ENCODE data around the gene ACO1.

Gene ACO1

GRCh38 chr9:32403567-32404260, 19.3 kb downstream of the ACO1 start:
- no peak overlapping the region for H3K27ac ChIP-seq
- H3K4me3 ChIP-seq (ENCODE audit: low read depth, low read length) = no peak overlapping the region
- no peak overlapping the region for H3K9ac ChIP-seq
- no peaks in the 10 kb centered on the region for H3K4me1 ChIP-seq
- no peak overlapping the region for H2AFZ ChIP-seq
- H3K9me3 ChIP-seq (ENCODE audit: control insufficient read depth, low read length) = no peaks in the 10 kb centered on the region
- TF ChIP-seq, protein P1, sequence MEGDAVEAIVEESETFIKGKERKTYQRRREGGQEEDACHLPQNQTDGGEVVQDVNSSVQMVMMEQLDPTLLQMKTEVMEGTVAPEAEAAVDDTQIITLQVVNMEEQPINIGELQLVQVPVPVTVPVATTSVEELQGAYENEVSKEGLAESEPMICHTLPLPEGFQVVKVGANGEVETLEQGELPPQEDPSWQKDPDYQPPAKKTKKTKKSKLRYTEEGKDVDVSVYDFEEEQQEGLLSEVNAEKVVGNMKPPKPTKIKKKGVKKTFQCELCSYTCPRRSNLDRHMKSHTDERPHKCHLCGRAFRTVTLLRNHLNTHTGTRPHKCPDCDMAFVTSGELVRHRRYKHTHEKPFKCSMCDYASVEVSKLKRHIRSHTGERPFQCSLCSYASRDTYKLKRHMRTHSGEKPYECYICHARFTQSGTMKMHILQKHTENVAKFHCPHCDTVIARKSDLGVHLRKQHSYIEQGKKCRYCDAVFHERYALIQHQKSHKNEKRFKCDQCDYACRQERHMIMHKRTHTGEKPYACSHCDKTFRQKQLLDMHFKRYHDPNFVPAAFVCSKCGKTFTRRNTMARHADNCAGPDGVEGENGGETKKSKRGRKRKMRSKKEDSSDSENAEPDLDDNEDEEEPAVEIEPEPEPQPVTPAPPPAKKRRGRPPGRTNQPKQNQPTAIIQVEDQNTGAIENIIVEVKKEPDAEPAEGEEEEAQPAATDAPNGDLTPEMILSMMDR (IDR thresholded peaks at IDR 0.05) = no peak
- H3K4me2 ChIP-seq (ENCODE audit: low read length) = no peak overlapping the region
- H3K79me2 ChIP-seq = peaks cover 2% of the 10 kb centered on the region
- H3K36me3 ChIP-seq (ENCODE audit: control insufficient read depth, insufficient read depth, low read length) = no peaks in the 10 kb centered on the region
- no peaks in the 10 kb centered on the region for H3K27me3 ChIP-seq (ENCODE audit: control insufficient read depth, insufficient read depth, low read length)

DNA sequence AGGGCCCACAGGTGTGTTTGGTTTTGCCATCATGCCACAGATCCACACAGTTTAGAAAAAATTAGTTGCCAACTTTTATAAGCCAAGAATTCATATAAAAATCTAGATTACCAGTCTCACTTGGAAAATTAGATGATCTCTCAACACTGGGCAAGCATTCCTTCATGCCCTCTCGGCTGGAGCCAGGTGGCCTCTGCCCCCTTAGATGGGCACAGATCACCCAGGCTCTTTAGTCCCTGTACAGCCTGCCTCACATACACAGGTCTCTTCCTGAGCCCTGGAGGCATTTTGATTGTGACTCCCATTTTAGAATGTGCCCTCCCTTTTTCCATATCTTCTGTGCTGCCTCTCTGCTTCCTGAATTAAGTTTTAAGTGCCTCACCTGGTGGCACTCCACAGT, 20.0 kb downstream of the ACO1 start:
- H3K4me3 ChIP-seq (ENCODE audit: low read depth, low read length) = no peak overlapping the region
- TF ChIP-seq, protein P1 (IDR thresholded peaks at IDR 0.05) = no peak
- H2AFZ ChIP-seq = no peak overlapping the region
- H3K4me2 ChIP-seq (ENCODE audit: low read length) = no peak overlapping the region
- H3K9me3 ChIP-seq (ENCODE audit: control insufficient read depth, low read length) = no peaks in the 10 kb centered on the region
- no peak overlapping the region for H3K27ac ChIP-seq
- no peaks in the 10 kb centered on the region for H3K79me2 ChIP-seq
- H3K36me3 ChIP-seq (ENCODE audit: control insufficient read depth, insufficient read depth, low read length) = no peaks in the 10 kb centered on the region
- H3K4me1 ChIP-seq = no peaks in the 10 kb centered on the region
- no peaks in the 10 kb centered on the region for H3K27me3 ChIP-seq (ENCODE audit: control insufficient read depth, insufficient read depth, low read length)
- no peak overlapping the region for H3K9ac ChIP-seq

DNA sequence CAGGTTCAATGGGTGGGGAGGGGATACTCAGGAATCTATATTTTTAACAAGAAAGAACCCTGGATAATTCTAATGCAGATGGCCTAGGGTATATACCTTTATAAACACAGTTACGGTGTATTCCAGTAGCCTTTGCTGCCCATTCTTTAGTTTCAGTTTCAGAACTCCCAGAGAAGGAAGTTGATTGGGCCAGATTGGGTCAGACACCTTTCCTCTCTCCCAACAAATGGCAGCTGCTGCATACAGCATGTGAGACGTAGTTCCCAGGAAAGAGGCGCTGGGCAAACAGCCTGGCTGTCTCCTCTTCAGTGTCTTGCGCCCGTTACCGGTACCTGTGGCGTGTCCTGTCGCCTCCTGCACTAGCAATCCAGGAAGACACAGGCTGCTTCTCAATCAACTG, 20.4 kb downstream of the ACO1 start:
- H3K4me3 ChIP-seq (ENCODE audit: low read depth, low read length) = no peak overlapping the region

GRCh38 chr9:32405506-32405905, 21.1 kb downstream of the ACO1 start:
- Histone ChIP-seq H3K4me3 (ENCODE audit: low read depth, low read length) (no peak overlapping the region), H3K36me3 (ENCODE audit: control insufficient read depth, insufficient read depth, low read length) (no peaks in the 10 kb centered on the region), H3K79me2 (no peaks in the 10 kb centered on the region), H3K27me3 (ENCODE audit: control insufficient read depth, insufficient read depth, low read length) (no peaks in the 10 kb centered on the region), H2AFZ (no peak overlapping the region), H3K9me3 (ENCODE audit: control insufficient read depth, low read length) (no peaks in the 10 kb centered on the region), H3K27ac (no peak overlapping the region), H3K9ac (no peak overlapping the region), H3K4me1 (no peaks in the 10 kb centered on the region), H3K4me2 (ENCODE audit: low read length) (no peak overlapping the region)
- TF ChIP-seq, protein P1 (IDR thresholded peaks at IDR 0.05) = no peak

More for the DNA sequence above, 20.4 kb downstream of the ACO1 start:
- Histone ChIP-seq H3K9ac (no peak overlapping the region), H3K79me2 (no peaks in the 10 kb centered on the region), H2AFZ (no peak overlapping the region), H3K4me1 (no peaks in the 10 kb centered on the region), H3K27me3 (ENCODE audit: control insufficient read depth, insufficient read depth, low read length) (no peaks in the 10 kb centered on the region), H3K4me2 (ENCODE audit: low read length) (no peak overlapping the region), H3K36me3 (ENCODE audit: control insufficient read depth, insufficient read depth, low read length) (no peaks in the 10 kb centered on the region), H3K9me3 (ENCODE audit: control insufficient read depth, low read length) (no peaks in the 10 kb centered on the region), H3K27ac (no peak overlapping the region)
- TF ChIP-seq, protein P1 (IDR thresholded peaks at IDR 0.05) = no peak

DNA sequence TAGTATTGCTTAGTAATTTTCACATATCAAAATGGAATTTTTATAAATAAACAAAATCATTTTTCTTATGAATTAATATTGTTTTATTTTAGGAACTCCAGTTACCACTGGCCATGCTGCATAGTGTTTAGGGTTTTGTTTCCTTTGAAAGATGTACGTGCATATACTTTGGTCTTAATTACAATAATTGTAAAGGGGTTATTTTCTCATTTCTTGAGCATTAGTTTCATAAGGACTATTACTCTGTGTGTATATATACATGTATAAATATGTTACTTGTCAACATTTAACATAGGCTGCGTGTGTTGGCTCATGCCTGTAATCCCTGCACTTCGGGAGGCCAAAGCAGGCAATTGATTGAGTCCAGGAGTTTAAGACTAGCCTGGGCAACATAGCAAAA, 21.6 kb downstream of the ACO1 start:
- Histone ChIP-seq H3K36me3 (ENCODE audit: control insufficient read depth, insufficient read depth, low read length) (no peaks in the 10 kb centered on the region), H3K27ac (no peak overlapping the region), H3K27me3 (ENCODE audit: control insufficient read depth, insufficient read depth, low read length) (no peaks in the 10 kb centered on the region), H3K4me2 (ENCODE audit: low read length) (no peak overlapping the region), H2AFZ (no peak overlapping the region), H3K9me3 (ENCODE audit: control insufficient read depth, low read length) (no peaks in the 10 kb centered on the region), H3K9ac (no peak overlapping the region), H3K4me3 (ENCODE audit: low read depth, low read length) (no peak overlapping the region), H3K4me1 (no peaks in the 10 kb centered on the region), H3K79me2 (no peaks in the 10 kb centered on the region)
- TF ChIP-seq, protein P1 (IDR thresholded peaks at IDR 0.05) = no peak

All from parathyroid adenoma (tissue), 2 donors.